H1 (cell line): Measurements from ENCODE around the gene LCN2. TPM values are rescaled to one million over a fixed set of nuclear protein-coding genes. Genes with fewer than 3 reads are reported as not detected.
A peak's percentile ranks its signal among the peaks of the same experiment; 100 is the strongest.

ENCODE experiments used
- CTCF ChIA-PET: fragments of 300-600 bp; sonication (Branson Sonifier 250); formaldehyde crosslinking; loops from one replicate; lab custom pipeline; 2021; ENCODE audit not compliant: partially characterized antibody; lab: Charles Lee
- POLR2A ChIA-PET: fragments of 300-600 bp; sonication (Branson Sonifier 250); formaldehyde crosslinking; loops from one replicate; lab custom pipeline; 2021; ENCODE audit warnings: inconsistent platforms; ENCODE audit not compliant: partially characterized antibody; lab: Charles Lee
- DNase-seq, 2 experiments: peaks; one replicate each; pipeline versions ENCODE4 v3.0.0 to v3.0.0-alpha.2; 2010 to 2022; ENCODE audit warnings: low spot score in 2 of 2, low read depth in 1 of 2, mixed read lengths in 1 of 2
- FAIRE-seq: peaks from 2 replicates; lab custom pipeline; 2011; peaks lifted over from hg19 to GRCh38; lab: Jason Lieb, UNC
- H2AFZ ChIP-seq: 2 replicates; pipeline ENCODE4 v1.8.1; 2012; ENCODE audit warnings: low read length, inconsistent platforms
- H2AK5ac ChIP-seq: 2 replicates; pipeline ENCODE4 v1.6.1; 2013; ENCODE audit warnings: low read depth, low read length
- H2BK120ac ChIP-seq: replicated peaks from 2 replicates; pipeline ENCODE3; 2013; ENCODE audit warnings: low read depth, low read length, inconsistent platforms
- H2BK12ac ChIP-seq: 2 replicates; pipeline ENCODE4 v1.6.1; 2013; ENCODE audit warnings: low read depth, low read length
- H2BK15ac ChIP-seq: 2 replicates; pipeline ENCODE4 v1.6.1; 2013; ENCODE audit warnings: low read length
- H2BK20ac ChIP-seq: 2 replicates; pipeline ENCODE4 v1.6.1; 2013; ENCODE audit warnings: low read length
- H2BK5ac ChIP-seq: 2 replicates; pipeline ENCODE4 v1.6.1; 2013; ENCODE audit warnings: low read depth, low read length
- H3K14ac ChIP-seq: 2 replicates; pipeline ENCODE4 v1.6.1; 2013; ENCODE audit warnings: inconsistent platforms; ENCODE audit not compliant: insufficient read length
- H3K18ac ChIP-seq: 2 replicates; pipeline ENCODE4 v1.6.1; 2013; ENCODE audit warnings: low read length; ENCODE audit errors: extremely low read depth
- H3K23ac ChIP-seq: 2 replicates; pipeline ENCODE4 v1.6.1; 2013; ENCODE audit warnings: inconsistent platforms; ENCODE audit not compliant: insufficient read length
- H3K23me2 ChIP-seq: 2 replicates; pipeline ENCODE4 v1.6.1; 2013; ENCODE audit warnings: low read depth, low read length
- H3K27ac ChIP-seq: 2 replicates; pipeline ENCODE4 v1.6.1; 2011; ENCODE audit warnings: low read depth, low read length, inconsistent platforms
- H3K27me3 ChIP-seq, 4 experiments: replicated peaks in 1 of 4; 1 replicate in 1 of 4; 2 replicates in 3 of 4; pipeline versions ENCODE4 v1.6.1 to v1.8.1; 2011 to 2013; ENCODE audit warnings: low read length in 3 of 4, mild to moderate bottlenecking in 3 of 4, inconsistent platforms in 2 of 4, mixed read lengths in 2 of 4, moderate library complexity in 1 of 4; ENCODE audit not compliant: control insufficient read depth in 3 of 4, insufficient read depth in 3 of 4; ENCODE audit errors: extremely low read depth in 1 of 4
- H3K36me3 ChIP-seq, 4 experiments: 2 replicates each; pipeline versions ENCODE4 v1.6.1 to v1.8.1; 2011 to 2013; ENCODE audit warnings: mild to moderate bottlenecking in 4 of 4, low read length in 3 of 4, moderate library complexity in 2 of 4, control low read depth in 1 of 4, inconsistent platforms in 1 of 4; ENCODE audit not compliant: insufficient read depth in 4 of 4, control insufficient read depth in 2 of 4
- H3K4ac ChIP-seq: replicated peaks from 2 replicates; pipeline ENCODE3; 2013; ENCODE audit warnings: low read length, low read depth, mixed read lengths, inconsistent platforms; ENCODE audit not compliant: insufficient read length
- H3K4me1 ChIP-seq, 4 experiments: replicated peaks in 1 of 4; 1 replicate in 1 of 4; 2 replicates in 3 of 4; pipeline versions ENCODE4 v1.6.1 to v1.8.1; 2011 to 2013; ENCODE audit warnings: low read length in 3 of 4, inconsistent platforms in 2 of 4, mixed read lengths in 1 of 4; ENCODE audit not compliant: insufficient read depth in 4 of 4, control insufficient read depth in 3 of 4
- H3K4me2 ChIP-seq, 2 experiments: 2 replicates each; pipeline versions ENCODE4 v1.6.1 to v1.8.1; 2011 to 2013; ENCODE audit warnings: low read depth in 2 of 2, low read length in 2 of 2, control low read depth in 1 of 2, inconsistent platforms in 1 of 2, mild to moderate bottlenecking in 1 of 2; ENCODE audit not compliant: insufficient read depth in 1 of 2
- H3K4me3 ChIP-seq, 4 experiments: fragments of 200-600, 300-600 bp in 1 of 4; sonication (generic), shearing (Covaris generic), sonication (Bioruptor Twin) in 1 of 4; 2 replicates each; pipeline versions ENCODE4 v1.5.1 to v1.8.1; 2011 to 2016; ENCODE audit warnings: low read length in 4 of 4, low read depth in 3 of 4, control low read depth in 2 of 4, inconsistent platforms in 2 of 4, mild to moderate bottlenecking in 2 of 4, mixed read lengths in 1 of 4, moderate library complexity in 1 of 4; ENCODE audit not compliant: insufficient read depth in 2 of 4; ENCODE audit errors: extremely low read depth in 1 of 4
- H3K56ac ChIP-seq: replicated peaks from 2 replicates; pipeline ENCODE3; 2013; ENCODE audit warnings: low read depth, mild to moderate bottlenecking, mixed read lengths, low read length, inconsistent platforms; ENCODE audit not compliant: insufficient read length
- H3K79me1 ChIP-seq: 2 replicates; pipeline ENCODE4 v1.6.1; 2013; ENCODE audit warnings: low read depth, low read length, control low read depth
- H3K79me2 ChIP-seq, 2 experiments: 2 replicates each; pipeline versions ENCODE4 v1.6.1 to v1.8.1; 2012 to 2013; ENCODE audit warnings: low read length in 2 of 2, mild to moderate bottlenecking in 2 of 2, inconsistent platforms in 1 of 2; ENCODE audit not compliant: insufficient read depth in 2 of 2, control insufficient read depth in 1 of 2
- H3K9ac ChIP-seq, 4 experiments: replicated peaks in 1 of 4; 1 replicate in 1 of 4; 2 replicates in 3 of 4; pipeline versions ENCODE4 v1.6.1 to v1.8.1; 2011 to 2013; ENCODE audit warnings: low read depth in 3 of 4, low read length in 3 of 4, control low read depth in 2 of 4, mild to moderate bottlenecking in 2 of 4, moderate library complexity in 2 of 4, inconsistent platforms in 1 of 4; ENCODE audit errors: extremely low read depth in 1 of 4
- H3K9me3 ChIP-seq, 2 experiments: 2 replicates each; pipeline versions ENCODE4 v1.6.1 to v1.8.1; 2012 to 2013; ENCODE audit warnings: mild to moderate bottlenecking in 2 of 2, moderate library complexity in 2 of 2, control low read depth in 1 of 2, inconsistent platforms in 1 of 2, low read depth in 1 of 2, low read length in 1 of 2, mixed read lengths in 1 of 2; ENCODE audit not compliant: insufficient read depth in 2 of 2
- H4K20me1 ChIP-seq, 2 experiments: replicated peaks in 1 of 2; 2 replicates each; pipeline versions ENCODE3 to v1.8.1; 2011 to 2013; ENCODE audit warnings: inconsistent platforms in 2 of 2, low read length in 2 of 2, mild to moderate bottlenecking in 1 of 2; ENCODE audit not compliant: insufficient read depth in 2 of 2, control insufficient read depth in 1 of 2
- H4K5ac ChIP-seq: 2 replicates; pipeline ENCODE4 v1.6.1; 2013; ENCODE audit warnings: low read length, low read depth, mixed read lengths, inconsistent platforms; ENCODE audit not compliant: insufficient read length
- H4K8ac ChIP-seq: 2 replicates; pipeline ENCODE4 v1.8.0; 2013; ENCODE audit warnings: mild to moderate bottlenecking, moderate library complexity, low read length, inconsistent platforms; ENCODE audit not compliant: insufficient read depth; ENCODE audit errors: extremely low read depth
- H4K91ac ChIP-seq: replicated peaks from 2 replicates; pipeline ENCODE3; 2013; ENCODE audit warnings: low read length, mixed read lengths, inconsistent platforms; ENCODE audit not compliant: insufficient read length
- BCL11A ChIP-seq, 2 experiments: IDR thresholded peaks; one replicate each; pipeline ENCODE4 v1.6.1; 2011; ENCODE audit warnings: low read depth in 2 of 2, low read length in 2 of 2, mild to moderate bottlenecking in 2 of 2
- CREB1 ChIP-seq: IDR thresholded peaks from 2 replicates; pipeline ENCODE4 v1.6.1; 2012; ENCODE audit warnings: inconsistent platforms
- KDM4A ChIP-seq: IDR thresholded peaks from one replicate; pipeline ENCODE4 v1.7.1; 2012; ENCODE audit warnings: low read depth, mild to moderate bottlenecking, moderate library complexity, low read length, inconsistent platforms; ENCODE audit not compliant: severe bottlenecking
- KDM5A ChIP-seq: fragments of 200-600 bp; IDR thresholded peaks from 2 replicates; pipeline ENCODE4 v1.7.1; 2012; ENCODE audit warnings: mild to moderate bottlenecking, low read length, inconsistent platforms, mixed read lengths
- MAX ChIP-seq: IDR thresholded peaks from 2 replicates; pipeline ENCODE4 v1.6.1; 2012; ENCODE audit warnings: inconsistent platforms
- PHF8 ChIP-seq: fragments of 200-600 bp; sonication (generic); conservative IDR thresholded peaks from 2 replicates; pipeline ENCODE4 v1.7.1; 2012; ENCODE audit warnings: low read depth, mild to moderate bottlenecking, inconsistent platforms, low read length, moderate library complexity
- SIN3A ChIP-seq, 2 experiments: IDR thresholded peaks in 1 of 2; conservative IDR thresholded peaks in 1 of 2; 2 replicates each; pipeline ENCODE4 v1.6.1; 2011 to 2012; ENCODE audit warnings: low read length in 2 of 2, improper control_type of control experiment in 1 of 2, low read depth in 1 of 2, mild to moderate bottlenecking in 1 of 2
- SUZ12 ChIP-seq: fragments of 200-600 bp; sonication (generic); IDR thresholded peaks from 2 replicates; pipeline ENCODE4 v1.6.1; 2012; ENCODE audit warnings: mild to moderate bottlenecking, inconsistent platforms, low read length, moderate library complexity, mixed read lengths
- YY1 ChIP-seq: IDR thresholded peaks from 2 replicates; pipeline ENCODE4 v1.6.1; 2011; ENCODE audit warnings: low read depth, mild to moderate bottlenecking, low read length
- WGBS, 2 experiments: shearing (Covaris generic) in 1 of 2; methylation state at CpG; one replicate each; pipeline versions ENCODE4 v1.1.6 to v1.1.7; 2013 to 2015; ENCODE audit warnings: low lambda C conversion rate in 2 of 2, mixed read lengths in 2 of 2, inconsistent platforms in 1 of 2, low coverage in 1 of 2, missing lambda C conversion rate in 1 of 2; ENCODE audit not compliant: insufficient replicate concordance in 2 of 2, insufficient coverage in 1 of 2, insufficient read length in 1 of 2; ENCODE audit errors: extremely low coverage in 1 of 2, missing lambda C conversion rate in 1 of 2; 5-methylcytosine and 5-hydroxymethylcytosine counted together
- polyA plus RNA-seq, 7 experiments: library from polyadenylated mRNA; depleted of rRNA in 3 of 7; stranded (reverse) in 5 of 7; unstranded in 2 of 7; fragments of >200 nt in 5 of 7; fragments of 200-250 nt in 2 of 7; gene quantifications; 1 replicate in 5 of 7; 2 replicates in 1 of 7; 4 replicates in 1 of 7; pipeline versions ENCODE4 v1.2.1 to v1.2.3, GENCODE V29; 2011 to 2013; ENCODE audit warnings: missing spikeins in 2 of 7, mixed read lengths in 2 of 7
- total RNA-seq: library from RNA; stranded (reverse); fragmentation: NEBNext Ultra II Directional; extraction: Animal tissue kit (Norgen Biotek cat#: 25700); gene quantifications from 2 replicates; pipeline ENCODE4 v1.2.1, GENCODE V29; 2021
- TF ChIP-seq, protein P1 (sequence below): IDR thresholded peaks from 2 replicates; pipeline ENCODE4 v1.6.1; 2012; ENCODE audit warnings: inconsistent platforms

The LCN2 gene
- total and polyA plus RNA-seq, 2 of the 8 experiments (the other 6 are each of a cell fraction or from before 2014, with no cell fraction given): 1.1 to 1.6 TPM

GRCh38 chr9:128128836-128129590 is 20.2 kb upstream of the LCN2 start:
- FAIRE-seq (no peak), DNase-seq (no peak)
- CTCF ChIA-PET: interaction anchor here (0.9 to 9.9 kb wide), 14 partner anchors 9 to 284 kb away, joined by 3 to 74 read pairs (median 4); partner anchors contain the start of gene LCN2
- TF ChIP-seq KDM4A (no peak), SIN3A (conservative IDR thresholded peaks at IDR 0.05 in 1 of 2, IDR thresholded peaks at IDR 0.05 in 1 of 2; ENCODE audit: low read depth in 1 of 2, low read length in 2 of 2) (no peak), PHF8 (no peak), KDM5A (no peak), YY1 (no peak), CREB1 (no peak), SUZ12 (no peak), BCL11A (IDR thresholded peaks at IDR 0.05; ENCODE audit: low read depth in 2 of 2, low read length in 2 of 2) (no peak), MAX (no peak)
- TF ChIP-seq, protein P1, sequence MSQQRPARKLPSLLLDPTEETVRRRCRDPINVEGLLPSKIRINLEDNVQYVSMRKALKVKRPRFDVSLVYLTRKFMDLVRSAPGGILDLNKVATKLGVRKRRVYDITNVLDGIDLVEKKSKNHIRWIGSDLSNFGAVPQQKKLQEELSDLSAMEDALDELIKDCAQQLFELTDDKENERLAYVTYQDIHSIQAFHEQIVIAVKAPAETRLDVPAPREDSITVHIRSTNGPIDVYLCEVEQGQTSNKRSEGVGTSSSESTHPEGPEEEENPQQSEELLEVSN: no peak

More at GRCh38 chr9:128128836-128129590, 20.2 kb upstream of the LCN2 start:
- H3K4me3 ChIP-seq: peak overlapping the region; percentile 86 to 96 (median 89)
- H3K23me2 ChIP-seq: peaks cover 6% of the 10 kb centered on the region; the same call in 1 of the 2 replicates
- H3K14ac ChIP-seq: no peak overlapping the region
- H2BK5ac ChIP-seq: no peak overlapping the region
- peak overlapping the region; percentile 82 to 91 for H3K4me2 ChIP-seq
- H3K9ac ChIP-seq: no peak overlapping the region; a peak in 1 of 7 replicates
- no peak overlapping the region for H4K91ac ChIP-seq
- no peak overlapping the region for H3K27ac ChIP-seq
- 0 out of 2 replicates have a peak overlapping the region, but pooled peaks have one; percentile 41 for H3K18ac ChIP-seq
- H3K9me3 ChIP-seq: peaks cover 0 to 4% of the 10 kb centered on the region in 2 experiments; a peak in 1 of 4 replicates
- H2BK12ac ChIP-seq: no peak overlapping the region
- H3K56ac ChIP-seq: no peak overlapping the region
- H2BK20ac ChIP-seq: no peak overlapping the region
- peaks cover 0 to 20% of the 10 kb centered on the region in 2 experiments; a peak in 1 of 4 replicates for H3K79me2 ChIP-seq
- H3K36me3 ChIP-seq: peaks cover 0 to under 1% (median 0%) of the 10 kb centered on the region in 4 experiments; a peak in 1 of 8 replicates
- peaks cover 0 to 8% of the 10 kb centered on the region in 2 experiments for H4K20me1 ChIP-seq
- peaks cover 0 to 6% (median 3%) of the 10 kb centered on the region in 4 experiments; a peak in 4 of 7 replicates for H3K4me1 ChIP-seq
- WGBS, 2 experiments: 71% methylated on average over 29 of the region's 29 CpGs; no CpG with 5 or more reads in 1 of the 2 experiments
- H2BK15ac ChIP-seq: no peak overlapping the region
- H2BK120ac ChIP-seq: no peak overlapping the region
- H3K79me1 ChIP-seq: peaks cover 4% of the 10 kb centered on the region; the same call in 1 of the 2 replicates
- H4K8ac ChIP-seq: peak overlapping the region; percentile 71
- peaks cover 0 to 8% (median 7%) of the 10 kb centered on the region in 4 experiments; a peak in 5 of 7 replicates for H3K27me3 ChIP-seq
- no peak overlapping the region for H2AK5ac ChIP-seq
- POLR2A ChIA-PET: interaction anchor here (0.9 to 4.2 kb wide), 12 partner anchors 8 to 291 kb away, joined by 3 to 21 read pairs (median 4); partner anchors contain the start of gene BBLN
- no peak overlapping the region for H3K4ac ChIP-seq
- H4K5ac ChIP-seq: no peak overlapping the region
- no peak overlapping the region for H3K23ac ChIP-seq
- 0 out of 2 replicates have a peak overlapping the region, but pooled peaks have one; percentile 61 for H2AFZ ChIP-seq
